K562 (cell line): ENCODE results near the gene KRTAP1-4. TPM values are rescaled to one million over a fixed set of nuclear protein-coding genes. Genes with fewer than 3 reads are reported as not detected.
"Not testable (repeated sequence)": the region's sequence is repeated elsewhere in the genome, so short reads cannot be mapped to it uniquely, and the experiment has no call there.

Source experiments
- ATAC-seq: fragments of 200-7000 bp; cut with Tn5 transposase; 3 replicates; pipeline ENCODE4 v1.9.1; 2020; ENCODE audit warnings: moderate library complexity
- BruUV-seq: library from RNA; stranded (reverse); fragments of 400-500 nt; replicated peaks from 2 replicates; lab custom pipeline; 2021; lab: Mats Ljungman, UMichigan
- CTCF ChIA-PET: fragments of 300-600 bp; formaldehyde crosslinking; extraction: SDS; loops from one replicate; lab custom pipeline; 2021; ENCODE audit warnings: low intra/inter-chr PET ratio; lab: Yijun Ruan, JAX
- POLR2A ChIA-PET: fragments of 300-600, 350-650 bp; sonication (Branson Sonifier 250); formaldehyde crosslinking; extraction: SDS; loops from one replicate; lab custom pipeline; 2021; ENCODE audit warnings: antibody characterized with exemption, inconsistent platforms; lab: Yijun Ruan, JAX
- DNase-seq, 4 experiments: peaks; one replicate each; pipeline versions ENCODE4 v3.0.0 to v3.0.0-alpha.2; 2011 to 2018; ENCODE audit warnings: low spot score in 3 of 4, mixed read lengths in 3 of 4; ENCODE audit errors: extremely low read depth in 1 of 4
- FAIRE-seq: peaks from 2 replicates; lab custom pipeline; 2011; peaks lifted over from hg19 to GRCh38; lab: Jason Lieb, UNC
- H2AFZ ChIP-seq: 2 replicates; pipeline ENCODE4 v1.6.0; 2011; ENCODE audit warnings: low read depth, low read length, control low read depth, inconsistent platforms
- H3K27ac ChIP-seq: fragments of 200-600 bp; 3 replicates; pipeline ENCODE4 v1.8.0; 2011; ENCODE audit warnings: low read depth, mild to moderate bottlenecking, control low read depth, inconsistent platforms, low read length, moderate library complexity, mixed read lengths; ENCODE audit errors: extremely low read depth
- H3K27me3 ChIP-seq, 2 experiments: fragments of 300-600 bp in 1 of 2; 2 replicates in 1 of 2; 3 replicates in 1 of 2; pipeline versions ENCODE4 v1.6.0 to v1.8.0; 2011; ENCODE audit warnings: inconsistent platforms in 2 of 2, low read length in 2 of 2, mild to moderate bottlenecking in 1 of 2, mixed read lengths in 1 of 2, moderate library complexity in 1 of 2; ENCODE audit not compliant: control insufficient read depth in 2 of 2, insufficient read depth in 2 of 2
- H3K36me3 ChIP-seq: fragments of 300-600 bp; 3 replicates; pipeline ENCODE4 v1.8.0; 2011; ENCODE audit warnings: mild to moderate bottlenecking, low read length, inconsistent platforms; ENCODE audit not compliant: control insufficient read depth, insufficient read depth
- H3K4me1 ChIP-seq, 2 experiments: fragments of 200-600 bp in 1 of 2; replicated peaks in 1 of 2; 2 replicates in 1 of 2; 3 replicates in 1 of 2; pipeline versions ENCODE4 v1.5.1 to v1.8.0; 2011; ENCODE audit warnings: inconsistent platforms in 2 of 2, low read length in 2 of 2, mild to moderate bottlenecking in 1 of 2, mixed read lengths in 1 of 2, moderate library complexity in 1 of 2; ENCODE audit not compliant: control insufficient read depth in 2 of 2, insufficient read depth in 2 of 2
- H3K4me2 ChIP-seq: 2 replicates; pipeline ENCODE4 v1.6.1; 2011; ENCODE audit warnings: low read length, control low read depth, inconsistent platforms, mixed read lengths; ENCODE audit not compliant: insufficient read depth
- H3K4me3 ChIP-seq: fragments of 200-600 bp; sonication (generic), shearing (Covaris generic); 2 replicates; pipeline ENCODE4 v1.5.1; 2016; ENCODE audit warnings: control low read depth, inconsistent platforms
- H3K79me2 ChIP-seq: fragments of 200-600 bp; 3 replicates; pipeline ENCODE4 v1.8.0; 2011; ENCODE audit warnings: low read length, inconsistent platforms; ENCODE audit not compliant: control insufficient read depth, insufficient read depth
- H3K9ac ChIP-seq, 2 experiments: 2 replicates each; pipeline versions ENCODE4 v1.6.0 to v1.6.1; 2011; ENCODE audit warnings: low read depth in 2 of 2, low read length in 2 of 2, control low read depth in 1 of 2, inconsistent platforms in 1 of 2, mild to moderate bottlenecking in 1 of 2, mixed read lengths in 1 of 2; ENCODE audit not compliant: insufficient read depth in 1 of 2
- H3K9me1 ChIP-seq: one replicate; pipeline ENCODE4 v1.6.0; 2011; ENCODE audit warnings: inconsistent platforms, mild to moderate bottlenecking, low read length, moderate library complexity; ENCODE audit not compliant: control insufficient read depth, insufficient read depth
- H3K9me3 ChIP-seq: replicated peaks from 2 replicates; pipeline ENCODE4 v1.5.1; 2011; ENCODE audit warnings: low read depth, low read length, inconsistent platforms; ENCODE audit not compliant: control insufficient read depth, insufficient read depth
- H4K20me1 ChIP-seq: replicated peaks from 2 replicates; pipeline ENCODE4 v1.6.1; 2011; ENCODE audit warnings: low read length, inconsistent platforms, mixed read lengths; ENCODE audit not compliant: control insufficient read depth, insufficient read depth
- NFRKB ChIP-seq: fragments of 450-650 bp; IDR thresholded peaks from 2 replicates; pipeline ENCODE4 v1.6.1; 2016; ENCODE audit warnings: low read depth
- PKNOX1 ChIP-seq: fragments of 450-650 bp; IDR thresholded peaks from 2 replicates; pipeline ENCODE4 v1.6.1; 2016
- WGBS: fragments of 100-300 bp; shearing (Covaris generic); methylation state at CpG from one replicate; pipeline ENCODE4 v1.1.6; 2016; ENCODE audit warnings: low coverage, mixed read lengths; ENCODE audit not compliant: insufficient coverage; ENCODE audit errors: missing lambda C conversion rate; 5-methylcytosine and 5-hydroxymethylcytosine counted together
- in situ Hi-C: fragments of 300-500 bp; cut with MboI; formaldehyde crosslinking; loops from 4 replicates; pipeline ENCODE4 v1.15.0; 2018; ENCODE audit warnings: inconsistent platforms, mixed read lengths
- intact Hi-C: fragments of 100-400 bp; cut with micrococcal nuclease; formaldehyde crosslinking; loops from 2 replicates; pipeline ENCODE4 v1.14.2; 2022
- polyA plus RNA-seq, 8 experiments: library from polyadenylated mRNA; depleted of rRNA in 4 of 8; stranded (reverse) in 5 of 8; unstranded in 3 of 8; fragments of >200 nt; fragmentation: Nextera tagmentation in 2 of 8; fragmentation: Illumina TruSeq in 1 of 8; extraction: Ambion mirVana in 2 of 8; extraction: Trizol in 1 of 8; gene quantifications; 2 replicates each; pipeline versions ENCODE4 v1.2.1 to v1.2.3, GENCODE V29; 2011 to 2014; ENCODE audit warnings: inconsistent platforms in 1 of 8, missing spikeins in 1 of 8
- total RNA-seq, 7 experiments: library from RNA; depleted of rRNA in 6 of 7; stranded (reverse); fragments of >200 nt in 6 of 7; fragmentation: Illumina TruSeq in 2 of 7; extraction: Trizol in 2 of 7; gene quantifications; 2 replicates each; pipeline versions ENCODE4 v1.2.1 to v1.2.3, GENCODE V29; 2011 to 2021; ENCODE audit warnings: low replicate concordance in 1 of 7

The KRTAP1-4 gene
- total and polyA plus RNA-seq, 9 of the 15 experiments (the other 6 are each of a cell fraction or from before 2014, with no cell fraction given), result not detected

GRCh38 chr17:41001795-41002194 lies 28.2 kb downstream of the KRTAP1-4 start:
- no peak for DNase-seq
- H3K79me2 ChIP-seq, result no peaks in the 10 kb centered on the region
- no peak overlapping the region for H2AFZ ChIP-seq
- H3K4me2 ChIP-seq, result no peak overlapping the region
- intact Hi-C loops (no loop called here), in situ Hi-C loops (no loop called here)
- no peaks in the 10 kb centered on the region for H3K9me3 ChIP-seq
- H3K36me3 ChIP-seq, result no peaks in the 10 kb centered on the region
- no peaks in the 10 kb centered on the region for H4K20me1 ChIP-seq
- no peak overlapping the region for H3K27ac ChIP-seq
- no peaks in the 10 kb centered on the region; a peak in 1 of 5 replicates for H3K4me1 ChIP-seq
- TF ChIP-seq PKNOX1 (peak; percentile 76), NFRKB (no peak)
- H3K9me1 ChIP-seq, result no peaks in the 10 kb centered on the region
- ATAC-seq, result no peak
- peaks cover 0 to 9% of the 10 kb centered on the region in 2 experiments; a peak in 3 of 5 replicates for H3K27me3 ChIP-seq
- ChIA-PET POLR2A (no interaction called here), CTCF (no interaction called here)
- 0% methylated on average over 3 of the region's 4 CpGs for WGBS
- FAIRE-seq, result no peak
- no peak overlapping the region for H3K9ac ChIP-seq
- no TSS peak for BruUV-seq
- H3K4me3 ChIP-seq, result no peak overlapping the region

- H3K36me3 ChIP-seq, H3K27me3 ChIP-seq, CTCF ChIA-PET, intact Hi-C loops, H3K4me2 ChIP-seq, H3K9ac ChIP-seq, POLR2A ChIA-PET, DNase-seq, H4K20me1 ChIP-seq, H3K9me1 ChIP-seq, H2AFZ ChIP-seq, H3K79me2 ChIP-seq, H3K4me1 ChIP-seq, ATAC-seq, H3K27ac ChIP-seq, H3K4me3 ChIP-seq, H3K9me3 ChIP-seq, in situ Hi-C loops, FAIRE-seq, BruUV-seq: not testable (repeated sequence)
- WGBS, result 2% methylated on average over 5 of the region's 6 CpGs
These were observed 30.4 kb downstream of the KRTAP1-4 start, which contains the start of gene KRTAP3-2 for GRCh38 chr17:40999563-40999962. KRTAP3-2 (minus strand) TSS chr17:40999906; CDS start chr17:40999853, 53 bp downstream.
